HEK293 (cell line): ENCODE measurements around the gene CLN6.

Experiments
- CTCF ChIA-PET: fragments of 350-600 bp; formaldehyde crosslinking; extraction: SDS; loops from one replicate; lab custom pipeline; 2021; ENCODE audit warnings: antibody characterized with exemption; lab: Yijun Ruan, JAX
- POLR2A ChIA-PET: fragments of 300-600 bp; formaldehyde crosslinking; extraction: SDS; loops from one replicate; lab custom pipeline; 2020; ENCODE audit warnings: antibody characterized with exemption, inconsistent platforms; lab: Yijun Ruan, JAX
- H3K27ac ChIP-seq: fragments of 200-500 bp; sonication (Bioruptor generic); 2 replicates; pipeline ENCODE4 v1.5.1; 2014; ENCODE audit warnings: low read depth, low read length, control low read depth, inconsistent platforms; ENCODE audit errors: extremely low read depth
- H3K36me3 ChIP-seq, 2 experiments: fragments of 200-500 bp in 1 of 2; sonication (Bioruptor generic) in 1 of 2; 1 replicate in 1 of 2; 2 replicates in 1 of 2; pipeline ENCODE4 v1.5.1; 2014 to 2017; ENCODE audit warnings: inconsistent platforms in 2 of 2, low read length in 2 of 2; ENCODE audit not compliant: control insufficient read depth in 2 of 2, insufficient read depth in 1 of 2
- H3K4me1 ChIP-seq: fragments of 200-500 bp; sonication (Bioruptor generic); 2 replicates; pipeline ENCODE4 v1.5.1; 2014; ENCODE audit warnings: mild to moderate bottlenecking, low read length, inconsistent platforms; ENCODE audit not compliant: control insufficient read depth, insufficient read depth
- H3K4me3 ChIP-seq: 2 replicates; pipeline ENCODE4 v1.5.1; 2011; ENCODE audit warnings: low read depth, mild to moderate bottlenecking, control low read depth, low read length, moderate library complexity
- H3K9me3 ChIP-seq: fragments of 200-500 bp; sonication (Bioruptor generic); 2 replicates; pipeline ENCODE4 v1.5.1; 2014; ENCODE audit warnings: low read depth, low read length, inconsistent platforms; ENCODE audit not compliant: control insufficient read depth, insufficient read depth
- GLI4 ChIP-seq: fragments of 450-650 bp; formaldehyde crosslinking; IDR thresholded peaks from 2 replicates; pipeline ENCODE4 v1.5.1; 2016; ENCODE audit warnings: missing biosample characterization, missing genetic modification characterization
- HOXA7 ChIP-seq: sonication (generic); formaldehyde crosslinking; IDR thresholded peaks from 2 replicates; pipeline ENCODE4 v1.8.1; 2022; ENCODE audit warnings: missing genetic modification reagents, borderline replicate concordance
- IKZF3 ChIP-seq: fragments of 450-650 bp; IDR thresholded peaks from 2 replicates; pipeline ENCODE4 v1.5.0; 2018; ENCODE audit warnings: missing biosample characterization, mild to moderate bottlenecking, missing genetic modification characterization, moderate library complexity
- KLF8 ChIP-seq: fragments of 450-650 bp; formaldehyde crosslinking; IDR thresholded peaks from 2 replicates; pipeline ENCODE4 v1.5.1; 2016; ENCODE audit warnings: missing biosample characterization, missing genetic modification characterization
- SP7 ChIP-seq: fragments of 450-650 bp; formaldehyde crosslinking; IDR thresholded peaks from 2 replicates; pipeline ENCODE4 v1.5.1; 2016; ENCODE audit warnings: missing biosample characterization, missing genetic modification characterization
- ZIC2 ChIP-seq: fragments of 450-650 bp; formaldehyde crosslinking; IDR thresholded peaks from 2 replicates; pipeline ENCODE4 v1.5.1; 2016; ENCODE audit warnings: missing biosample characterization, missing genetic modification characterization
- ZNF133 ChIP-seq: fragments of 450-650 bp; formaldehyde crosslinking; IDR thresholded peaks from 2 replicates; pipeline ENCODE4 v1.5.1; 2016; ENCODE audit warnings: missing biosample characterization, missing genetic modification characterization
- ZNF2 ChIP-seq: fragments of 450-650 bp; formaldehyde crosslinking; IDR thresholded peaks from 2 replicates; pipeline ENCODE4 v1.5.1; 2016; ENCODE audit warnings: missing biosample characterization, missing genetic modification characterization
- ZNF202 ChIP-seq: fragments of 450-650 bp; formaldehyde crosslinking; IDR thresholded peaks from 2 replicates; pipeline ENCODE4 v1.5.1; 2016; ENCODE audit warnings: missing biosample characterization, missing genetic modification characterization, borderline replicate concordance
- ZNF280C ChIP-seq: fragments of 450-650 bp; formaldehyde crosslinking; IDR thresholded peaks from 2 replicates; pipeline ENCODE4 v1.5.1; 2016; ENCODE audit warnings: missing biosample characterization, missing genetic modification characterization
- ZNF37A ChIP-seq: fragments of 450-650 bp; IDR thresholded peaks from 2 replicates; pipeline ENCODE4 v1.5.1; 2018; ENCODE audit warnings: missing biosample characterization, missing genetic modification characterization
- ZNF433 ChIP-seq: fragments of 450-650 bp; formaldehyde crosslinking; IDR thresholded peaks from 2 replicates; pipeline ENCODE4 v1.5.1; 2016; ENCODE audit warnings: missing biosample characterization, missing genetic modification characterization, low read depth
- ZNF449 ChIP-seq: fragments of 450-650 bp; formaldehyde crosslinking; IDR thresholded peaks from 2 replicates; pipeline ENCODE4 v1.5.1; 2017; ENCODE audit warnings: missing biosample characterization, mild to moderate bottlenecking, missing genetic modification characterization, moderate library complexity

CLN6 gene

GRCh38 chr15:68259883-68260282 is 30.4 kb upstream of the CLN6 start:
- Histone ChIP-seq H3K9me3 (no peaks in the 10 kb centered on the region), H3K4me1 (no peaks in the 10 kb centered on the region), H3K4me3 (no peak overlapping the region), H3K36me3 (no peaks in the 10 kb centered on the region), H3K27ac (no peak overlapping the region)
- CTCF ChIA-PET = interaction anchor here (0.6 to 2.2 kb wide), 3 partner anchors 12 to 347 kb away, joined by 3 to 11 read pairs (median 3); no protein-coding TSS in a partner anchor
- TF ChIP-seq HOXA7 (no peak), IKZF3 (tag by site-specific recombination) (no peak), ZNF2 (tag by site-specific recombination) (no peak), SP7 (no peak), ZNF280C (no peak), ZNF433 (tag by site-specific recombination) (no peak), ZNF37A (tag by site-specific recombination) (no peak), ZIC2 (no peak), KLF8 (tag by site-specific recombination) (no peak)
- POLR2A ChIA-PET = no interaction called here

GRCh38 chr15:68258692-68259091 is 29.2 kb upstream of the CLN6 start:
- TF ChIP-seq ZNF449 (tag by site-specific recombination) = peak; percentile 71
- TF ChIP-seq GLI4 (tag by site-specific recombination) = no peak
- no peaks in the 10 kb centered on the region for H3K4me1 ChIP-seq
- ChIA-PET CTCF (interaction anchor here (0.7 to 2.2 kb wide), 3 partner anchors 48 to 247 kb away, joined by 3 to 11 read pairs (median 4); no protein-coding TSS in a partner anchor), POLR2A (interaction anchor here (1.0 kb wide), 1 partner anchor 19 kb away, joined by 3 read pairs; the partner anchor contains the start of gene FEM1B)
- no peak overlapping the region for H3K4me3 ChIP-seq
- no peaks in the 10 kb centered on the region for H3K36me3 ChIP-seq
- H3K9me3 ChIP-seq = no peaks in the 10 kb centered on the region
- no peak overlapping the region for H3K27ac ChIP-seq

- Histone ChIP-seq H3K4me3 (peak overlapping the region; percentile 1; the same call in 1 of the 2 replicates), H3K36me3 (no peaks in the 10 kb centered on the region), H3K4me1 (0 out of 2 replicates have a peak, but pooled peaks cover 2% of the 10 kb centered on the region), H3K27ac (no peak overlapping the region), H3K9me3 (no peaks in the 10 kb centered on the region)
- POLR2A ChIA-PET = interaction anchor here (0.9 to 1.0 kb wide), 2 partner anchors 14 to 21 kb away, joined by 3 to 5 read pairs; partner anchors contain the start of gene FEM1B
- CTCF ChIA-PET = interaction anchor here (0.6 to 0.7 kb wide), 2 partner anchors 49 to 117 kb away, joined by 5 to 6 read pairs; no protein-coding TSS in a partner anchor
- TF ChIP-seq ZNF133 (tag by site-specific recombination) (no peak), ZNF202 (peak; percentile 48; the same call in 1 of the 2 replicates)
Measured at GRCh38 chr15:68256675-68257450, 27.3 kb upstream of the CLN6 start.
